ENCODE results near the gene NPM1.

- no peak for TF ChIP-seq CTCF (conservative IDR thresholded peaks at IDR 0.05; ENCODE audit: low read depth, low read length)
- TF ChIP-seq EZH2 (IDR thresholded peaks at IDR 0.05; ENCODE audit: borderline replicate concordance, low read depth, low read length, poor library complexity, severe bottlenecking): no peak
Measured at GRCh38 chr5:171386861-171387344, 746 bp upstream of the NPM1 start.
